ENCODE data around the gene POLR1A. TPM values are rescaled to one million over a fixed set of nuclear protein-coding genes. Genes with fewer than 3 reads are reported as not detected.

The POLR1A gene
- total and polyA plus RNA-seq, 9 donors = 4.7 to 43.9 (median 23.1) TPM

- Histone ChIP-seq H3K9me3 (no peaks in the 10 kb centered on the region), H3K36me3 (no peaks in the 10 kb centered on the region), H3K4me1 (ENCODE audit: insufficient read depth) (peaks cover 3% of the 10 kb centered on the region), H3K4me3 (no peak overlapping the region), H3K27me3 (no peaks in the 10 kb centered on the region), H3K27ac (no peak overlapping the region)
- DNase-seq = no peak
- TF ChIP-seq POLR2A (IDR thresholded peaks at IDR 0.05) = no peak
- no peak for TF ChIP-seq EP300 (IDR thresholded peaks at IDR 0.05)
- intact Hi-C loops (cut with DNase I) = no loop called here
- WGBS, 3 donors = 49 to 63% (median 56%) methylated on average over 3 of the region's 3 CpGs
Observed at GRCh38 chr2:85978883-85979780, 126.6 kb downstream of the POLR1A start.

- TF ChIP-seq EP300 (IDR thresholded peaks at IDR 0.05) = no peak
- no peak for TF ChIP-seq POLR2A (IDR thresholded peaks at IDR 0.05)
- no peak for TF ChIP-seq CTCF (IDR thresholded peaks at IDR 0.05)
- Histone ChIP-seq H3K27me3 (no peaks in the 10 kb centered on the region), H3K36me3 (no peaks in the 10 kb centered on the region), H3K9me3 (no peaks in the 10 kb centered on the region), H3K4me1 (ENCODE audit: insufficient read depth) (peaks cover 3% of the 10 kb centered on the region), H3K27ac (no peak overlapping the region), H3K4me3 (no peak overlapping the region)
- WGBS, 3 donors = 68 to 75% (median 69%) methylated on average over 9 of the region's 9 CpGs
- DNase-seq = no peak
- intact Hi-C loops (cut with DNase I) = no loop called here
Observed at GRCh38 chr2:85976106-85976920, 129.4 kb downstream of the POLR1A start.

GRCh38 chr2:85975581-85975980 is 130.1 kb downstream of the POLR1A start:
- Histone ChIP-seq H3K27ac (no peak overlapping the region), H3K9me3 (no peaks in the 10 kb centered on the region), H3K36me3 (no peaks in the 10 kb centered on the region), H3K27me3 (no peaks in the 10 kb centered on the region), H3K4me1 (ENCODE audit: insufficient read depth) (peaks cover 3% of the 10 kb centered on the region), H3K4me3 (no peak overlapping the region)
- no peak for DNase-seq
- intact Hi-C loops (cut with DNase I) = no loop called here
- no peak for TF ChIP-seq POLR2A (IDR thresholded peaks at IDR 0.05)
- no peak for TF ChIP-seq EP300 (IDR thresholded peaks at IDR 0.05)
- TF ChIP-seq CTCF (IDR thresholded peaks at IDR 0.05) = no peak
- 56 to 66% (median 62%) methylated on average over 4 of the region's 4 CpGs for WGBS, 3 donors

GRCh38 chr2:85974390-85974789 is 131.3 kb downstream of the POLR1A start:
- no peaks in the 10 kb centered on the region for H3K36me3 ChIP-seq
- no peak for DNase-seq
- intact Hi-C loops (cut with DNase I) = no loop called here
- no peak overlapping the region for H3K27ac ChIP-seq
- no peaks in the 10 kb centered on the region for H3K27me3 ChIP-seq
- whole genome bisulfite sequencing, 3 donors = 75 to 86% (median 80%) methylated on average over 1 of the region's 1 CpG
- H3K9me3 ChIP-seq = no peaks in the 10 kb centered on the region
- no peak for TF ChIP-seq POLR2A (IDR thresholded peaks at IDR 0.05)
- TF ChIP-seq EP300 (IDR thresholded peaks at IDR 0.05) = no peak
- no peak for TF ChIP-seq CTCF (IDR thresholded peaks at IDR 0.05)
- H3K4me3 ChIP-seq = no peak overlapping the region
- H3K4me1 ChIP-seq (ENCODE audit: insufficient read depth) = peaks cover 3% of the 10 kb centered on the region
